H9 (cell line): ENCODE measurements around the gene OR2B2. TPM values are rescaled to one million over a fixed set of nuclear protein-coding genes. Genes with fewer than 3 reads are reported as not detected.

Source experiments
- DNase-seq: peaks from one replicate; pipeline ENCODE4 v3.0.0-alpha.2; 2017
- H2AFZ ChIP-seq: one replicate; pipeline ENCODE4 v1.6.1; 2013; ENCODE audit warnings: mild to moderate bottlenecking, low read length, control low read depth, moderate library complexity
- H2AK5ac ChIP-seq: 2 replicates; pipeline ENCODE4 v1.6.1; 2013; ENCODE audit warnings: low read length, control low read depth, mixed read lengths; ENCODE audit not compliant: insufficient read length
- H2BK120ac ChIP-seq: one replicate; pipeline ENCODE4 v1.6.1; 2013; ENCODE audit warnings: low read depth, mild to moderate bottlenecking, low read length, control low read depth, inconsistent platforms; ENCODE audit not compliant: poor library complexity, severe bottlenecking
- H2BK12ac ChIP-seq: 2 replicates; pipeline ENCODE4 v1.6.1; 2013; ENCODE audit warnings: low read length, control low read depth, mixed read lengths, low read depth; ENCODE audit not compliant: insufficient read length
- H2BK15ac ChIP-seq: 2 replicates; pipeline ENCODE4 v1.6.1; 2013; ENCODE audit warnings: low read depth, low read length, control low read depth
- H2BK20ac ChIP-seq: one replicate; pipeline ENCODE4 v1.6.1; 2013; ENCODE audit warnings: low read depth, mild to moderate bottlenecking, low read length, control low read depth, inconsistent platforms; ENCODE audit not compliant: poor library complexity, severe bottlenecking
- H2BK5ac ChIP-seq: 2 replicates; pipeline ENCODE4 v1.6.1; 2013; ENCODE audit warnings: low read length, control low read depth, mixed read lengths; ENCODE audit not compliant: insufficient read length
- H3K14ac ChIP-seq: 2 replicates; pipeline ENCODE4 v1.6.1; 2013; ENCODE audit warnings: low read length, control low read depth; ENCODE audit not compliant: insufficient read depth
- H3K18ac ChIP-seq: 2 replicates; pipeline ENCODE4 v1.6.1; 2013; ENCODE audit warnings: low read depth, mild to moderate bottlenecking, mixed read lengths, low read length, control low read depth; ENCODE audit not compliant: insufficient read length
- H3K23ac ChIP-seq: 2 replicates; pipeline ENCODE4 v1.6.1; 2013; ENCODE audit warnings: low read length, control low read depth, mixed read lengths, low read depth; ENCODE audit not compliant: insufficient read length
- H3K23me2 ChIP-seq: 2 replicates; pipeline ENCODE4 v1.6.1; 2013; ENCODE audit warnings: low read depth, mild to moderate bottlenecking, mixed read lengths, low read length, control low read depth; ENCODE audit not compliant: insufficient read length, poor library complexity, severe bottlenecking
- H3K27ac ChIP-seq: 2 replicates; pipeline ENCODE4 v1.5.1; 2013; ENCODE audit warnings: low read length, control low read depth, mixed read lengths, low read depth; ENCODE audit not compliant: insufficient read length
- H3K27me3 ChIP-seq: 2 replicates; pipeline ENCODE4 v1.6.1; 2013; ENCODE audit warnings: low read length, control low read depth, inconsistent platforms; ENCODE audit not compliant: insufficient read depth
- H3K4ac ChIP-seq: 2 replicates; pipeline ENCODE4 v1.6.1; 2013; ENCODE audit warnings: low read depth, mild to moderate bottlenecking, control low read depth, inconsistent platforms, low read length, moderate library complexity
- H3K4me1 ChIP-seq: 2 replicates; pipeline ENCODE4 v1.6.1; 2013; ENCODE audit warnings: low read length, control low read depth, inconsistent platforms; ENCODE audit not compliant: insufficient read depth
- H3K4me2 ChIP-seq: 2 replicates; pipeline ENCODE4 v1.6.1; 2013; ENCODE audit warnings: low read length, control low read depth, mixed read lengths; ENCODE audit not compliant: insufficient read length, insufficient read depth
- H3K56ac ChIP-seq: 2 replicates; pipeline ENCODE4 v1.6.1; 2013; ENCODE audit warnings: low read depth, mild to moderate bottlenecking, mixed read lengths, low read length, control low read depth; ENCODE audit not compliant: insufficient read length
- H3K79me1 ChIP-seq: 2 replicates; pipeline ENCODE4 v1.6.1; 2013; ENCODE audit warnings: low read depth, mild to moderate bottlenecking, moderate library complexity, low read length, control low read depth, inconsistent platforms; ENCODE audit not compliant: insufficient read depth, poor library complexity, severe bottlenecking
- H3K79me2 ChIP-seq: 2 replicates; pipeline ENCODE4 v1.6.1; 2013; ENCODE audit warnings: low read length, control low read depth, inconsistent platforms; ENCODE audit not compliant: insufficient read depth
- H3K9ac ChIP-seq: 2 replicates; pipeline ENCODE4 v1.6.1; 2013; ENCODE audit warnings: low read length, control low read depth, mixed read lengths; ENCODE audit not compliant: insufficient read length; ENCODE audit errors: extremely low read depth
- H3K9me3 ChIP-seq: one replicate; pipeline ENCODE4 v1.6.1; 2013; ENCODE audit warnings: low read depth, low read length, inconsistent platforms; ENCODE audit not compliant: control insufficient read depth
- H3T11ph ChIP-seq: one replicate; pipeline ENCODE4 v1.6.1; 2013; ENCODE audit warnings: mild to moderate bottlenecking, low read length, control low read depth, inconsistent platforms
- H4K20me1 ChIP-seq: one replicate; pipeline ENCODE4 v1.6.1; 2013; ENCODE audit not compliant: control insufficient read depth, insufficient read length, insufficient read depth
- H4K5ac ChIP-seq: 2 replicates; pipeline ENCODE4 v1.6.1; 2013; ENCODE audit warnings: low read depth, mild to moderate bottlenecking, mixed read lengths, low read length, control low read depth; ENCODE audit not compliant: insufficient read length
- H4K8ac ChIP-seq: replicated peaks from 2 replicates; pipeline ENCODE4 v1.6.1; 2013; ENCODE audit warnings: low read length, control low read depth, mixed read lengths, low read depth; ENCODE audit not compliant: insufficient read length
- H4K91ac ChIP-seq: 2 replicates; pipeline ENCODE4 v1.6.1; 2013; ENCODE audit warnings: low read depth, mild to moderate bottlenecking, moderate library complexity, mixed read lengths, low read length, control low read depth; ENCODE audit not compliant: insufficient read length
- H3K27ac Mint-ChIP-seq, 3 experiments: 2 replicates in 2 of 3; 3 replicates in 1 of 3; pipeline ENCODE4 v1.8.0; 2020 to 2021; ENCODE audit warnings: mixed read lengths in 3 of 3, mild to moderate bottlenecking in 1 of 3, moderate library complexity in 1 of 3
- H3K27me3 Mint-ChIP-seq: 2 replicates; pipeline ENCODE4 v1.8.0; 2021; ENCODE audit warnings: low read depth, mild to moderate bottlenecking, moderate library complexity, mixed read lengths
- H3K36me3 Mint-ChIP-seq, 3 experiments: 2 replicates in 2 of 3; 3 replicates in 1 of 3; pipeline ENCODE4 v1.8.0; 2020 to 2021; ENCODE audit warnings: low read depth in 3 of 3, mixed read lengths in 3 of 3; ENCODE audit not compliant: insufficient read depth in 1 of 3
- H3K4me1 Mint-ChIP-seq, 2 experiments: 2 replicates each; pipeline ENCODE4 v1.8.0; 2020; ENCODE audit warnings: mixed read lengths in 2 of 2
- H3K4me3 Mint-ChIP-seq, 2 experiments: 2 replicates in 1 of 2; 3 replicates in 1 of 2; pipeline ENCODE4 v1.8.0; 2020 to 2021; ENCODE audit warnings: mild to moderate bottlenecking in 2 of 2, mixed read lengths in 2 of 2, moderate library complexity in 1 of 2
- H3K9me3 Mint-ChIP-seq, 2 experiments: 2 replicates in 1 of 2; 3 replicates in 1 of 2; pipeline ENCODE4 v1.8.0; 2020; ENCODE audit warnings: mild to moderate bottlenecking in 2 of 2, mixed read lengths in 2 of 2, moderate library complexity in 1 of 2
- WGBS: extraction: QIAGEN DNeasy Blood & Tissue Kit; methylation state at CpG from one replicate; pipeline ENCODE4 v1.1.7; 2013; ENCODE audit warnings: missing lambda C conversion rate, low lambda C conversion rate, mixed read lengths; ENCODE audit not compliant: insufficient read length; ENCODE audit errors: extremely low coverage; 5-methylcytosine and 5-hydroxymethylcytosine counted together
- total RNA-seq: library from RNA; stranded (reverse); gene quantifications from 2 replicates; pipeline ENCODE4 v1.2.1, GENCODE V29; 2021
- TF ChIP-seq, protein P1 (sequence below): fragments of 200-600 bp; sonication (generic); conservative IDR thresholded peaks from 3 replicates; pipeline ENCODE4 v1.8.0; 2021; ENCODE audit warnings: antibody characterized with exemption, mild to moderate bottlenecking

OR2B2 gene
- total RNA-seq, 1 experiment from 2014 or later: not detected

DNA sequence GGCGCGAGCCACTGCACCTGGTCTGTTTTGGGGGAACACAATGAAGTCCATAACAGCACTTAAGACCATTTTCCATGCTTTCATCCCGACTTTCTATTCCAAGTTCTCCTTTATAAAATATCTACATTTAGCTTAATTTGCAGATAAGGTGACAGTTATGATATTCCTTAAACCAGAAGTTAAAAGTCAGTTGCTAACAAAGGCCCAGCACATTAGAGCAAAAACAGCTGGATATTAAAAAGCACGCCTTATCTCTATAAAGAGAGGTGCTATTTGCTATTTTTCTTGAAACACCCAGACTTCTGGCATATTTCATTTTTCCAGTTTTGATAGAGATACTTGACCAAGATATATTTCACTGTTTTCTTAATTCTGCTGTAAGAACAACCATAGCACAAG, 15.8 kb downstream of the OR2B2 start:
- H3K4me3 Mint-ChIP-seq: no peak overlapping the region; a peak in 1 of 5 replicates
- Histone ChIP-seq H3K79me2 (no peaks in the 10 kb centered on the region), H3K9ac (no peak overlapping the region)

More for the DNA sequence above, 15.8 kb downstream of the OR2B2 start:
- Histone ChIP-seq H3K27ac (no peak overlapping the region), H3K4ac (no peak overlapping the region), H2AK5ac (no peak overlapping the region), H2BK20ac (no peak overlapping the region), H2AFZ (no peak overlapping the region), H2BK5ac (no peak overlapping the region), H3K4me1 (no peaks in the 10 kb centered on the region; the same call in 1 of the 2 replicates), H3K27me3 (no peaks in the 10 kb centered on the region), H4K20me1 (no peaks in the 10 kb centered on the region), H2BK12ac (no peak overlapping the region), H4K8ac (no peak overlapping the region), H3K4me2 (peak overlapping the region; percentile 92), H4K5ac (no peak overlapping the region), H3K23me2 (peaks cover 9% of the 10 kb centered on the region), H3K79me1 (no peaks in the 10 kb centered on the region), H3K18ac (no peak overlapping the region), H2BK15ac (no peak overlapping the region), H2BK120ac (no peak overlapping the region), H3T11ph (no peak overlapping the region), H4K91ac (no peak overlapping the region), H3K14ac (no peak overlapping the region), H3K56ac (no peak overlapping the region), H3K9me3 (no peaks in the 10 kb centered on the region), H3K23ac (no peak overlapping the region)
- no CpG with 5 or more reads among the region's 4 CpGs for WGBS
- H3K9me3 Mint-ChIP-seq: peaks cover 0 to 3% of the 10 kb centered on the region in 2 experiments; a peak in 1 of 5 replicates
- peaks cover 23 to 25% of the 10 kb centered on the region in 2 experiments for H3K4me1 Mint-ChIP-seq
- TF ChIP-seq, protein P1, sequence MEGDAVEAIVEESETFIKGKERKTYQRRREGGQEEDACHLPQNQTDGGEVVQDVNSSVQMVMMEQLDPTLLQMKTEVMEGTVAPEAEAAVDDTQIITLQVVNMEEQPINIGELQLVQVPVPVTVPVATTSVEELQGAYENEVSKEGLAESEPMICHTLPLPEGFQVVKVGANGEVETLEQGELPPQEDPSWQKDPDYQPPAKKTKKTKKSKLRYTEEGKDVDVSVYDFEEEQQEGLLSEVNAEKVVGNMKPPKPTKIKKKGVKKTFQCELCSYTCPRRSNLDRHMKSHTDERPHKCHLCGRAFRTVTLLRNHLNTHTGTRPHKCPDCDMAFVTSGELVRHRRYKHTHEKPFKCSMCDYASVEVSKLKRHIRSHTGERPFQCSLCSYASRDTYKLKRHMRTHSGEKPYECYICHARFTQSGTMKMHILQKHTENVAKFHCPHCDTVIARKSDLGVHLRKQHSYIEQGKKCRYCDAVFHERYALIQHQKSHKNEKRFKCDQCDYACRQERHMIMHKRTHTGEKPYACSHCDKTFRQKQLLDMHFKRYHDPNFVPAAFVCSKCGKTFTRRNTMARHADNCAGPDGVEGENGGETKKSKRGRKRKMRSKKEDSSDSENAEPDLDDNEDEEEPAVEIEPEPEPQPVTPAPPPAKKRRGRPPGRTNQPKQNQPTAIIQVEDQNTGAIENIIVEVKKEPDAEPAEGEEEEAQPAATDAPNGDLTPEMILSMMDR: no peak
- no peak for DNase-seq
- H3K36me3 Mint-ChIP-seq: peaks cover 0 to 4% (median 3%) of the 10 kb centered on the region in 3 experiments; a peak in 3 of 7 replicates
- 0 out of 7 replicates have a peak overlapping the region, but pooled peaks of 1 of the 3 experiments have one; percentile 78 for H3K27ac Mint-ChIP-seq
- H3K27me3 Mint-ChIP-seq: peaks cover 9% of the 10 kb centered on the region; the same call in 1 of the 2 replicates
